GM10248 (cell line): ENCODE results near the gene TNS2.

Source experiments
- CTCF ChIA-PET: fragments of 300-600 bp; sonication (Branson Sonifier 250); formaldehyde crosslinking; extraction: SDS; loops from one replicate; lab custom pipeline; 2021; ENCODE audit warnings: antibody characterized with exemption; lab: Yijun Ruan, JAX
- POLR2A ChIA-PET: fragments of 350-650 bp; sonication (Branson Sonifier 250); formaldehyde crosslinking; extraction: SDS; loops from one replicate; lab custom pipeline; 2020; ENCODE audit warnings: antibody characterized with exemption; lab: Yijun Ruan, JAX
- DNase-seq: peaks from one replicate; pipeline ENCODE4 v3.0.0; 2012; ENCODE audit errors: extremely low spot score
- CTCF ChIP-seq: IDR thresholded peaks from 2 replicates; pipeline ENCODE4 v1.5.1; 2012; ENCODE audit warnings: mild to moderate bottlenecking, low read depth; ENCODE audit errors: extremely low read depth, missing control alignments, control extremely low read depth

TNS2 gene

GRCh38 chr12:53073881-53074280 is 24.0 kb downstream of the TNS2 start:
- POLR2A ChIA-PET, result interaction anchor here (0.7 kb wide), 1 partner anchor 1168 kb away, joined by 12 read pairs; no protein-coding TSS in a partner anchor
- TF ChIP-seq CTCF, result no peak
- no peak for DNase-seq
- CTCF ChIA-PET, result interaction anchor here (0.9 to 13.7 kb wide), 3 partner anchors 8 to 86 kb away, joined by 3 to 294 read pairs (median 141); partner anchors contain the start of genes IGFBP6 and SOAT2

- ChIA-PET POLR2A (interaction anchor here (0.7 kb wide), 1 partner anchor 1168 kb away, joined by 12 read pairs; no protein-coding TSS in a partner anchor), CTCF (interaction anchor here (0.9 to 13.7 kb wide), 3 partner anchors 8 to 85 kb away, joined by 3 to 294 read pairs (median 141); partner anchors contain the start of genes IGFBP6 and SOAT2)
- no peak for TF ChIP-seq CTCF
- no peak for DNase-seq
These were observed 24.6 kb downstream of the TNS2 start for GRCh38 chr12:53074283-53074998.

DNA sequence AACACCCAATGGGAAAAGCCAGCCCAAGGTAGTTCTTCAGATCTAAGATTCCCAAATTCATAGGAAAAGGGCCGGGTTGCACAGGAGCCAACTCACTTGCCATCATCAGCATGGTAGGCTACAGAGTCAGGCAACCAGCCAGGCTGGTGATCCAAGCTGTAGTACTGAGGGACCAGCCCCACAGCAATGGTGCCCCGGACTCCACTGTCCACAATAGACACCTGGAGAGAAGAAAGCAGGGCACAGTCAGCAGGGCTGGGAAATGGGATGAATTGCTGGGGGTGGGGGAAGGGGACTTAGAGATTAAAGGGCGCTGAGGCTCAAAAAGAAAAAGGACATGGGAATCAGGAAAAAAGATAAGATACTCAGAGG is 25.1 kb downstream of the TNS2 start:
- POLR2A ChIA-PET, result no interaction called here
- TF ChIP-seq CTCF, result no peak
- CTCF ChIA-PET, result interaction anchor here (0.9 to 9.0 kb wide), 7 partner anchors 9 to 246 kb away, joined by 3 to 141 read pairs (median 5); partner anchors contain the start of genes AAAS and SOAT2
- DNase-seq, result no peak

DNA sequence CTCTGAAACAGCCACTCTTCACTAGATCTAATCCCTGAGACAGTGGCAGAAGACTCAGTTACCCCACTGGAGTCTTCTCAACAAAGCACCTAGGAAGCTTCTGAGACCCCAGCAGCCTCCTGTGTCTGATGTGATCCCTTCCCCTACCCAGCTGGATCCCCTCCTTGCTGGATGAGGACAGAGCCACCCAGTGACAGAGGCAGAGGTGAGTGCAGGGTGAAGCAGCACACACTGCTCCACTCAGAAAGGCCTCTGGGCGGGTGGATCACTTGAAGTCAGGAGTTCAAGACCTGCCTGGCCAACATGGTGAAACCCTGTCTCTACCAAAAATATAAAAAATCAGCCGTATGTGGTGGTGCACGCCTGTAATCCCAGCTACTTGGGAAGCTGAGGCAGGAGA is 26.6 kb downstream of the TNS2 start:
- CTCF ChIA-PET, result interaction anchor here (1.0 to 9.0 kb wide), 9 partner anchors 8 to 246 kb away, joined by 3 to 141 read pairs (median 5); partner anchors contain the start of gene SOAT2
- POLR2A ChIA-PET, result interaction anchor here (0.6 kb wide), 1 partner anchor 81 kb away, joined by 5 read pairs; no protein-coding TSS in a partner anchor
- DNase-seq, result no peak
- TF ChIP-seq CTCF, result no peak

GRCh38 chr12:53077030-53077429 is 27.2 kb downstream of the TNS2 start:
- no peak for DNase-seq
- no peak for TF ChIP-seq CTCF
- CTCF ChIA-PET, result interaction anchor here (1.0 to 9.0 kb wide), 6 partner anchors 11 to 245 kb away, joined by 3 to 141 read pairs (median 5); no protein-coding TSS in a partner anchor
- POLR2A ChIA-PET, result no interaction called here

- TF ChIP-seq CTCF, result no peak
- ChIA-PET CTCF (interaction anchor here (1.1 to 9.0 kb wide), 11 partner anchors 9 to 242 kb away, joined by 3 to 141 read pairs (median 6); partner anchors contain the start of genes AAAS, IGFBP6 and SOAT2), POLR2A (interaction anchor here (0.6 to 1.4 kb wide), 11 partner anchors 15 to 1995 kb away, joined by 3 to 8 read pairs (median 4); partner anchors contain the start of genes AAAS, CSRNP2, EIF4B and KRT80)
- DNase-seq, result no peak
These were observed 28.8 kb downstream of the TNS2 start for GRCh38 chr12:53078425-53079225.
